NCI-H1105 treated with DMSO at 0.1 percent for 48 hours (cell line): ENCODE measurements around the gene RASA3.
"Not testable (repeated sequence)": the region's sequence is repeated elsewhere in the genome, so short reads cannot be mapped to it uniquely, and the experiment has no call there.

ENCODE experiments used
- DNase-seq: peaks from one replicate; lab custom pipeline; 2025; lab: John Stamatoyannopoulos, UW

RASA3 gene

GRCh38 chr13:114142137-114142550 is 9.7 kb upstream of the RASA3 start:
- no peak for DNase-seq

- DNase-seq: no peak
These were observed 9.0 kb upstream of the RASA3 start for GRCh38 chr13:114141261-114141996.

GRCh38 chr13:114140906-114141250 is 8.5 kb upstream of the RASA3 start:
- no peak for DNase-seq

- DNase-seq: no peak
These were observed 7.9 kb upstream of the RASA3 start for GRCh38 chr13:114140131-114140905.

- DNase-seq: no peak
These were observed 4.2 kb upstream of the RASA3 start for GRCh38 chr13:114136576-114136975.

- no peak for DNase-seq
These were observed 3.3 kb upstream of the RASA3 start for GRCh38 chr13:114135731-114136171.

GRCh38 chr13:114134944-114135610 is 2.7 kb upstream of the RASA3 start:
- DNase-seq: no peak

- no peak for DNase-seq
These were observed 1.9 kb upstream of the RASA3 start for GRCh38 chr13:114134111-114134943.

GRCh38 chr13:114133552-114133951 is 1.1 kb upstream of the RASA3 start:
- DNase-seq: not testable (repeated sequence)

- DNase-seq: not testable (repeated sequence)
These were observed 703 bp upstream of the RASA3 start for GRCh38 chr13:114133126-114133525.

- DNase-seq: no peak
These were observed 622 bp downstream of the RASA3 start for GRCh38 chr13:114131583-114132418.

- no peak for DNase-seq
These were observed 1.4 kb downstream of the RASA3 start for GRCh38 chr13:114130837-114131582.

- no peak for DNase-seq
These were observed 2.1 kb downstream of the RASA3 start for GRCh38 chr13:114130131-114130836.

GRCh38 chr13:114129649-114130062 is 2.8 kb downstream of the RASA3 start:
- no peak for DNase-seq

GRCh38 chr13:114128624-114129522 is 3.5 kb downstream of the RASA3 start:
- DNase-seq: no peak

- no peak for DNase-seq
These were observed 4.1 kb downstream of the RASA3 start for GRCh38 chr13:114128348-114128623.

- no peak for DNase-seq
These were observed 4.7 kb downstream of the RASA3 start for GRCh38 chr13:114127473-114128347.
